Liver (tissue), 9 donors: Measurements from ENCODE around the gene PCDH19. TPM values are rescaled to one million over a fixed set of nuclear protein-coding genes. Genes with fewer than 3 reads are reported as not detected.

ENCODE experiments used
- DNase-seq: peaks from one replicate; pipeline ENCODE4 v3.0.0-alpha.2; 2017; ENCODE audit warnings: low spot score
- H3K27ac ChIP-seq, 2 donors: one replicate each; pipeline ENCODE4 v1.7.0; 2013; ENCODE audit warnings: inconsistent platforms in 2 of 2, low read length in 2 of 2, control low read depth in 1 of 2, low read depth in 1 of 2, mild to moderate bottlenecking in 1 of 2
- H3K27me3 ChIP-seq, 4 donors: one replicate each; pipeline versions ENCODE4 v1.6.1 to v1.7.0; 2013; ENCODE audit warnings: low read length in 3 of 4, inconsistent platforms in 1 of 4, mild to moderate bottlenecking in 1 of 4, moderate library complexity in 1 of 4; ENCODE audit not compliant: control insufficient read depth in 4 of 4, insufficient read depth in 4 of 4
- H3K36me3 ChIP-seq, 4 donors: one replicate each; pipeline versions ENCODE4 v1.6.1 to v1.7.0; 2013; ENCODE audit warnings: low read length in 3 of 4, mild to moderate bottlenecking in 3 of 4, low read depth in 1 of 4, moderate library complexity in 1 of 4; ENCODE audit not compliant: control insufficient read depth in 4 of 4, insufficient read depth in 3 of 4
- H3K4me1 ChIP-seq, 4 donors: one replicate each; pipeline versions ENCODE4 v1.6.1 to v1.7.0; 2013; ENCODE audit warnings: low read length in 3 of 4, mild to moderate bottlenecking in 3 of 4, moderate library complexity in 1 of 4; ENCODE audit not compliant: control insufficient read depth in 4 of 4, insufficient read depth in 4 of 4
- H3K4me3 ChIP-seq, 3 donors: one replicate each; pipeline versions ENCODE4 v1.6.1 to v1.7.0; 2013; ENCODE audit warnings: low read length in 3 of 3, control low read depth in 1 of 3, low read depth in 1 of 3, mild to moderate bottlenecking in 1 of 3
- H3K9ac ChIP-seq, 2 donors: one replicate each; pipeline ENCODE4 v1.7.0; 2013; ENCODE audit warnings: low read length in 2 of 2, mild to moderate bottlenecking in 2 of 2, moderate library complexity in 2 of 2, control low read depth in 1 of 2, low read depth in 1 of 2
- H3K9me3 ChIP-seq, 4 donors: one replicate each; pipeline versions ENCODE4 v1.6.1 to v1.7.0; 2013; ENCODE audit warnings: low read length in 3 of 4; ENCODE audit not compliant: control insufficient read depth in 4 of 4
- FOXA1 ChIP-seq: IDR thresholded peaks from 2 replicates; pipeline ENCODE4 v1.6.1; 2016; ENCODE audit warnings: antibody characterized with exemption
- FOXA2 ChIP-seq: IDR thresholded peaks from 2 replicates; pipeline ENCODE4 v1.6.1; 2016; ENCODE audit warnings: antibody characterized with exemption
- HNF4A ChIP-seq, 2 donors: conservative IDR thresholded peaks; 2 replicates each; pipeline ENCODE4 v1.6.1; 2016; ENCODE audit warnings: antibody characterized with exemption in 2 of 2, mild to moderate bottlenecking in 2 of 2
- HNF4G ChIP-seq: IDR thresholded peaks from 2 replicates; pipeline ENCODE4 v1.6.1; 2016; ENCODE audit warnings: antibody characterized with exemption
- JUND ChIP-seq, 2 donors: IDR thresholded peaks; 2 replicates each; pipeline ENCODE4 v1.6.1; 2016; ENCODE audit warnings: antibody characterized with exemption in 2 of 2
- NR2F2 ChIP-seq: IDR thresholded peaks from 2 replicates; pipeline ENCODE4 v1.6.1; 2016; ENCODE audit warnings: antibody characterized with exemption
- RAD21 ChIP-seq, 2 donors: IDR thresholded peaks; 2 replicates each; pipeline ENCODE4 v1.6.1; 2016; ENCODE audit warnings: antibody characterized with exemption in 2 of 2, mild to moderate bottlenecking in 2 of 2
- REST ChIP-seq: IDR thresholded peaks from 2 replicates; pipeline ENCODE4 v1.6.1; 2016; ENCODE audit warnings: antibody characterized with exemption, mild to moderate bottlenecking
- RXRA ChIP-seq, 2 donors: IDR thresholded peaks; 2 replicates each; pipeline ENCODE4 v1.6.1; 2017 to 2018; ENCODE audit warnings: antibody characterized with exemption in 2 of 2, mild to moderate bottlenecking in 1 of 2
- TAF1 ChIP-seq: conservative IDR thresholded peaks from 2 replicates; pipeline ENCODE4 v1.6.1; 2016; ENCODE audit warnings: antibody characterized with exemption, mild to moderate bottlenecking
- YY1 ChIP-seq: IDR thresholded peaks from 2 replicates; pipeline ENCODE4 v1.6.1; 2016; ENCODE audit warnings: antibody characterized with exemption, mild to moderate bottlenecking
- WGBS: extraction: QIAGEN DNeasy Blood & Tissue Kit; methylation state at CpG from one replicate; pipeline ENCODE4 v1.1.7; 2013; 5-methylcytosine and 5-hydroxymethylcytosine counted together
- polyA plus RNA-seq, 2 donors: library from polyadenylated mRNA; stranded (reverse) in 1 of 2; unstranded in 1 of 2; fragments of 200-250 nt in 1 of 2; fragments of >200 nt in 1 of 2; fragmentation: Nextera tagmentation in 1 of 2; extraction: Ambion mirVana in 1 of 2; gene quantifications; one replicate each; pipeline versions ENCODE4 v1.2.1 to v1.2.3, GENCODE V29; 2013 to 2015
- total RNA-seq, 2 donors: library from RNA; depleted of rRNA; stranded (reverse); fragments of >200 nt; gene quantifications; one replicate each; pipeline ENCODE4 v1.2.3, GENCODE V29; 2014
- TF ChIP-seq, protein P1 (sequence below): fragments of 150-350 bp; IDR thresholded peaks from 2 replicates; pipeline ENCODE4 v1.5.1; 2017; ENCODE audit warnings: improper control_type of control experiment, low read depth, low read length; ENCODE audit not compliant: missing input control
- TF ChIP-seq, protein P2 (sequence below): IDR thresholded peaks from 2 replicates; pipeline ENCODE4 v1.6.1; 2016; ENCODE audit warnings: antibody characterized with exemption
- TF ChIP-seq, protein P3 (sequence below): IDR thresholded peaks from 2 replicates; pipeline ENCODE4 v1.6.1; 2016; ENCODE audit warnings: antibody characterized with exemption
- TF ChIP-seq, protein P4 (sequence below): IDR thresholded peaks from 2 replicates; pipeline ENCODE4 v1.6.1; 2016; ENCODE audit warnings: antibody characterized with exemption
- donor health status: healthy.
- donor health status: healthy.
- donor health status: healthy.
- donor health status: healthy.
- donor health status: healthy.

Gene PCDH19
- total and polyA plus RNA-seq, 4 donors = 0.03 to 0.44 (median 0.17) TPM; not detected in 1

GRCh38 chrX:100407147-100407783 lies 2.8 kb downstream of the PCDH19 start:
- peaks cover 0 to 12% (median 7%) of the 10 kb centered on the region in 4 donors for H3K27me3 ChIP-seq

More at GRCh38 chrX:100407147-100407783, 2.8 kb downstream of the PCDH19 start:
- no peak overlapping the region for H3K9ac ChIP-seq
- DNase-seq = no peak
- peaks cover 0 to 5% (median 2%) of the 10 kb centered on the region in 4 donors for H3K9me3 ChIP-seq
- no peak overlapping the region for H3K4me3 ChIP-seq
- H3K27ac ChIP-seq = no peak overlapping the region
- no peaks in the 10 kb centered on the region for H3K36me3 ChIP-seq
- H3K4me1 ChIP-seq = peaks cover 7 to 34% (median 11%) of the 10 kb centered on the region in 4 donors
- TF ChIP-seq, protein P1, sequence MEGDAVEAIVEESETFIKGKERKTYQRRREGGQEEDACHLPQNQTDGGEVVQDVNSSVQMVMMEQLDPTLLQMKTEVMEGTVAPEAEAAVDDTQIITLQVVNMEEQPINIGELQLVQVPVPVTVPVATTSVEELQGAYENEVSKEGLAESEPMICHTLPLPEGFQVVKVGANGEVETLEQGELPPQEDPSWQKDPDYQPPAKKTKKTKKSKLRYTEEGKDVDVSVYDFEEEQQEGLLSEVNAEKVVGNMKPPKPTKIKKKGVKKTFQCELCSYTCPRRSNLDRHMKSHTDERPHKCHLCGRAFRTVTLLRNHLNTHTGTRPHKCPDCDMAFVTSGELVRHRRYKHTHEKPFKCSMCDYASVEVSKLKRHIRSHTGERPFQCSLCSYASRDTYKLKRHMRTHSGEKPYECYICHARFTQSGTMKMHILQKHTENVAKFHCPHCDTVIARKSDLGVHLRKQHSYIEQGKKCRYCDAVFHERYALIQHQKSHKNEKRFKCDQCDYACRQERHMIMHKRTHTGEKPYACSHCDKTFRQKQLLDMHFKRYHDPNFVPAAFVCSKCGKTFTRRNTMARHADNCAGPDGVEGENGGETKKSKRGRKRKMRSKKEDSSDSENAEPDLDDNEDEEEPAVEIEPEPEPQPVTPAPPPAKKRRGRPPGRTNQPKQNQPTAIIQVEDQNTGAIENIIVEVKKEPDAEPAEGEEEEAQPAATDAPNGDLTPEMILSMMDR = no peak
- no peak for TF ChIP-seq YY1
- TF ChIP-seq FOXA1 = no peak
- no peak for TF ChIP-seq JUND (IDR thresholded peaks at IDR 0.05)
- TF ChIP-seq, protein P2, sequence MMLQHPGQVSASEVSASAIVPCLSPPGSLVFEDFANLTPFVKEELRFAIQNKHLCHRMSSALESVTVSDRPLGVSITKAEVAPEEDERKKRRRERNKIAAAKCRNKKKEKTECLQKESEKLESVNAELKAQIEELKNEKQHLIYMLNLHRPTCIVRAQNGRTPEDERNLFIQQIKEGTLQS = no peak
- TF ChIP-seq, protein P3, sequence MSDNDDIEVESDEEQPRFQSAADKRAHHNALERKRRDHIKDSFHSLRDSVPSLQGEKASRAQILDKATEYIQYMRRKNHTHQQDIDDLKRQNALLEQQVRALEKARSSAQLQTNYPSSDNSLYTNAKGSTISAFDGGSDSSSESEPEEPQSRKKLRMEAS = no peak
- TF ChIP-seq RXRA (IDR thresholded peaks at IDR 0.05) = no peak
- TF ChIP-seq TAF1 = no peak
- no peak for TF ChIP-seq FOXA2
- no peak for TF ChIP-seq NR2F2
- TF ChIP-seq, protein P4, sequence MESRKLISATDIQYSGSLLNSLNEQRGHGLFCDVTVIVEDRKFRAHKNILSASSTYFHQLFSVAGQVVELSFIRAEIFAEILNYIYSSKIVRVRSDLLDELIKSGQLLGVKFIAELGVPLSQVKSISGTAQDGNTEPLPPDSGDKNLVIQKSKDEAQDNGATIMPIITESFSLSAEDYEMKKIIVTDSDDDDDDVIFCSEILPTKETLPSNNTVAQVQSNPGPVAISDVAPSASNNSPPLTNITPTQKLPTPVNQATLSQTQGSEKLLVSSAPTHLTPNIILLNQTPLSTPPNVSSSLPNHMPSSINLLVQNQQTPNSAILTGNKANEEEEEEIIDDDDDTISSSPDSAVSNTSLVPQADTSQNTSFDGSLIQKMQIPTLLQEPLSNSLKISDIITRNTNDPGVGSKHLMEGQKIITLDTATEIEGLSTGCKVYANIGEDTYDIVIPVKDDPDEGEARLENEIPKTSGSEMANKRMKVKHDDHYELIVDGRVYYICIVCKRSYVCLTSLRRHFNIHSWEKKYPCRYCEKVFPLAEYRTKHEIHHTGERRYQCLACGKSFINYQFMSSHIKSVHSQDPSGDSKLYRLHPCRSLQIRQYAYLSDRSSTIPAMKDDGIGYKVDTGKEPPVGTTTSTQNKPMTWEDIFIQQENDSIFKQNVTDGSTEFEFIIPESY = no peak
- no peak for TF ChIP-seq REST
- TF ChIP-seq RAD21 (IDR thresholded peaks at IDR 0.05) = no peak
- no peak for TF ChIP-seq HNF4A (conservative IDR thresholded peaks at IDR 0.05)
- no peak for TF ChIP-seq HNF4G
- 14% methylated on average over 47 of the region's 47 CpGs for WGBS
